Liver (tissue), 9 donors: ENCODE results near the gene TRMT44. TPM values are rescaled to one million over a fixed set of nuclear protein-coding genes. Genes with fewer than 3 reads are reported as not detected.

Experiments used
- DNase-seq: peaks from one replicate; pipeline ENCODE4 v3.0.0-alpha.2; 2017; ENCODE audit warnings: low spot score
- H3K27ac ChIP-seq, 2 donors: one replicate each; pipeline ENCODE4 v1.7.0; 2013; ENCODE audit warnings: inconsistent platforms in 2 of 2, low read length in 2 of 2, control low read depth in 1 of 2, low read depth in 1 of 2, mild to moderate bottlenecking in 1 of 2
- H3K27me3 ChIP-seq, 4 donors: one replicate each; pipeline versions ENCODE4 v1.6.1 to v1.7.0; 2013; ENCODE audit warnings: low read length in 3 of 4, inconsistent platforms in 1 of 4, mild to moderate bottlenecking in 1 of 4, moderate library complexity in 1 of 4; ENCODE audit not compliant: control insufficient read depth in 4 of 4, insufficient read depth in 4 of 4
- H3K36me3 ChIP-seq, 4 donors: one replicate each; pipeline versions ENCODE4 v1.6.1 to v1.7.0; 2013; ENCODE audit warnings: low read length in 3 of 4, mild to moderate bottlenecking in 3 of 4, low read depth in 1 of 4, moderate library complexity in 1 of 4; ENCODE audit not compliant: control insufficient read depth in 4 of 4, insufficient read depth in 3 of 4
- H3K4me1 ChIP-seq, 4 donors: one replicate each; pipeline versions ENCODE4 v1.6.1 to v1.7.0; 2013; ENCODE audit warnings: low read length in 3 of 4, mild to moderate bottlenecking in 3 of 4, moderate library complexity in 1 of 4; ENCODE audit not compliant: control insufficient read depth in 4 of 4, insufficient read depth in 4 of 4
- H3K4me3 ChIP-seq, 3 donors: one replicate each; pipeline versions ENCODE4 v1.6.1 to v1.7.0; 2013; ENCODE audit warnings: low read length in 3 of 3, control low read depth in 1 of 3, low read depth in 1 of 3, mild to moderate bottlenecking in 1 of 3
- H3K9ac ChIP-seq, 2 donors: one replicate each; pipeline ENCODE4 v1.7.0; 2013; ENCODE audit warnings: low read length in 2 of 2, mild to moderate bottlenecking in 2 of 2, moderate library complexity in 2 of 2, control low read depth in 1 of 2, low read depth in 1 of 2
- H3K9me3 ChIP-seq, 4 donors: one replicate each; pipeline versions ENCODE4 v1.6.1 to v1.7.0; 2013; ENCODE audit warnings: low read length in 3 of 4; ENCODE audit not compliant: control insufficient read depth in 4 of 4
- ATF3 ChIP-seq: IDR thresholded peaks from 2 replicates; pipeline ENCODE4 v1.6.1; 2016; ENCODE audit warnings: antibody characterized with exemption
- EGR1 ChIP-seq, 2 donors: IDR thresholded peaks; 2 replicates each; pipeline ENCODE4 v1.6.1; 2016 to 2018; ENCODE audit warnings: antibody characterized with exemption in 2 of 2, low read depth in 2 of 2
- FOXA1 ChIP-seq: IDR thresholded peaks from 2 replicates; pipeline ENCODE4 v1.6.1; 2016; ENCODE audit warnings: antibody characterized with exemption
- FOXA2 ChIP-seq: IDR thresholded peaks from 2 replicates; pipeline ENCODE4 v1.6.1; 2016; ENCODE audit warnings: antibody characterized with exemption
- GABPA ChIP-seq, 2 donors: IDR thresholded peaks in 1 of 2; conservative IDR thresholded peaks in 1 of 2; 2 replicates each; pipeline ENCODE4 v1.6.1; 2016; ENCODE audit warnings: antibody characterized with exemption in 2 of 2, mild to moderate bottlenecking in 1 of 2, moderate library complexity in 1 of 2
- HNF4A ChIP-seq, 2 donors: conservative IDR thresholded peaks; 2 replicates each; pipeline ENCODE4 v1.6.1; 2016; ENCODE audit warnings: antibody characterized with exemption in 2 of 2, mild to moderate bottlenecking in 2 of 2
- HNF4G ChIP-seq: IDR thresholded peaks from 2 replicates; pipeline ENCODE4 v1.6.1; 2016; ENCODE audit warnings: antibody characterized with exemption
- JUND ChIP-seq, 2 donors: IDR thresholded peaks; 2 replicates each; pipeline ENCODE4 v1.6.1; 2016; ENCODE audit warnings: antibody characterized with exemption in 2 of 2
- MAX ChIP-seq: IDR thresholded peaks from 2 replicates; pipeline ENCODE4 v1.6.1; 2016; ENCODE audit warnings: antibody characterized with exemption
- NR2F2 ChIP-seq: IDR thresholded peaks from 2 replicates; pipeline ENCODE4 v1.6.1; 2016; ENCODE audit warnings: antibody characterized with exemption
- RAD21 ChIP-seq, 2 donors: IDR thresholded peaks; 2 replicates each; pipeline ENCODE4 v1.6.1; 2016; ENCODE audit warnings: antibody characterized with exemption in 2 of 2, mild to moderate bottlenecking in 2 of 2
- REST ChIP-seq: IDR thresholded peaks from 2 replicates; pipeline ENCODE4 v1.6.1; 2016; ENCODE audit warnings: antibody characterized with exemption, mild to moderate bottlenecking
- RXRA ChIP-seq, 2 donors: IDR thresholded peaks; 2 replicates each; pipeline ENCODE4 v1.6.1; 2017 to 2018; ENCODE audit warnings: antibody characterized with exemption in 2 of 2, mild to moderate bottlenecking in 1 of 2
- YY1 ChIP-seq: IDR thresholded peaks from 2 replicates; pipeline ENCODE4 v1.6.1; 2016; ENCODE audit warnings: antibody characterized with exemption, mild to moderate bottlenecking
- WGBS: extraction: QIAGEN DNeasy Blood & Tissue Kit; methylation state at CpG from one replicate; pipeline ENCODE4 v1.1.7; 2013; 5-methylcytosine and 5-hydroxymethylcytosine counted together
- polyA plus RNA-seq, 2 donors: library from polyadenylated mRNA; stranded (reverse) in 1 of 2; unstranded in 1 of 2; fragments of 200-250 nt in 1 of 2; fragments of >200 nt in 1 of 2; fragmentation: Nextera tagmentation in 1 of 2; extraction: Ambion mirVana in 1 of 2; gene quantifications; one replicate each; pipeline versions ENCODE4 v1.2.1 to v1.2.3, GENCODE V29; 2013 to 2015
- total RNA-seq, 2 donors: library from RNA; depleted of rRNA; stranded (reverse); fragments of >200 nt; gene quantifications; one replicate each; pipeline ENCODE4 v1.2.3, GENCODE V29; 2014
- TF ChIP-seq, protein P1 (sequence below): IDR thresholded peaks from 2 replicates; pipeline ENCODE4 v1.6.1; 2016; ENCODE audit warnings: antibody characterized with exemption
- TF ChIP-seq, protein P2 (sequence below): fragments of 150-350 bp; IDR thresholded peaks from 2 replicates; pipeline ENCODE4 v1.5.1; 2017; ENCODE audit warnings: improper control_type of control experiment, low read depth, low read length; ENCODE audit not compliant: missing input control
- donor health status: healthy.
- donor health status: healthy.
- donor health status: healthy.
- donor health status: healthy.
- donor health status: healthy.

The TRMT44 gene
- total and polyA plus RNA-seq, 4 donors, result 3.0 to 16.0 (median 5.7) TPM

GRCh38 chr4:8439914-8440491 lies 574 bp upstream of the TRMT44 start:
- Histone ChIP-seq H3K4me1 (peaks cover 17 to 56% (median 46%) of the 10 kb centered on the region in 4 donors), H3K9ac (peak overlapping the region; percentile 52 to 93), H3K27ac (peak overlapping the region; percentile 95 to 100), H3K36me3 (no peaks in the 10 kb centered on the region), H3K4me3 (peak overlapping the region; percentile 65 to 92 (median 68)), H3K9me3 (no peaks in the 10 kb centered on the region), H3K27me3 (no peaks in the 10 kb centered on the region)
- WGBS, result 21% methylated on average over 12 of the region's 12 CpGs
- no peak for TF ChIP-seq NR2F2
- no peak for TF ChIP-seq YY1
- no peak for TF ChIP-seq GABPA (IDR thresholded peaks at IDR 0.05 in 1 of 2, conservative IDR thresholded peaks at IDR 0.05 in 1 of 2)
- no peak for TF ChIP-seq FOXA2
- no peak for TF ChIP-seq RXRA (IDR thresholded peaks at IDR 0.05)
- no peak for TF ChIP-seq REST
- peak in 1 of 2 donors; percentile 46 for TF ChIP-seq JUND (IDR thresholded peaks at IDR 0.05)
- TF ChIP-seq ATF3, result peak; percentile 40
- TF ChIP-seq FOXA1, result no peak
- no peak for TF ChIP-seq HNF4G
- TF ChIP-seq HNF4A (conservative IDR thresholded peaks at IDR 0.05), result no peak
- TF ChIP-seq MAX, result no peak
- TF ChIP-seq, protein P1, sequence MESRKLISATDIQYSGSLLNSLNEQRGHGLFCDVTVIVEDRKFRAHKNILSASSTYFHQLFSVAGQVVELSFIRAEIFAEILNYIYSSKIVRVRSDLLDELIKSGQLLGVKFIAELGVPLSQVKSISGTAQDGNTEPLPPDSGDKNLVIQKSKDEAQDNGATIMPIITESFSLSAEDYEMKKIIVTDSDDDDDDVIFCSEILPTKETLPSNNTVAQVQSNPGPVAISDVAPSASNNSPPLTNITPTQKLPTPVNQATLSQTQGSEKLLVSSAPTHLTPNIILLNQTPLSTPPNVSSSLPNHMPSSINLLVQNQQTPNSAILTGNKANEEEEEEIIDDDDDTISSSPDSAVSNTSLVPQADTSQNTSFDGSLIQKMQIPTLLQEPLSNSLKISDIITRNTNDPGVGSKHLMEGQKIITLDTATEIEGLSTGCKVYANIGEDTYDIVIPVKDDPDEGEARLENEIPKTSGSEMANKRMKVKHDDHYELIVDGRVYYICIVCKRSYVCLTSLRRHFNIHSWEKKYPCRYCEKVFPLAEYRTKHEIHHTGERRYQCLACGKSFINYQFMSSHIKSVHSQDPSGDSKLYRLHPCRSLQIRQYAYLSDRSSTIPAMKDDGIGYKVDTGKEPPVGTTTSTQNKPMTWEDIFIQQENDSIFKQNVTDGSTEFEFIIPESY, result no peak
- TF ChIP-seq EGR1 (IDR thresholded peaks at IDR 0.05; ENCODE audit: low read depth in 2 of 2), result no peak
- no peak for DNase-seq

- H3K27me3 ChIP-seq, result no peaks in the 10 kb centered on the region
- DNase-seq, result no peak
- 54% methylated on average over 17 of the region's 17 CpGs for WGBS
- H3K9me3 ChIP-seq, result no peaks in the 10 kb centered on the region
- peak overlapping the region; percentile 65 to 92 (median 68) for H3K4me3 ChIP-seq
- peaks cover 12 to 44% (median 35%) of the 10 kb centered on the region in 4 donors for H3K4me1 ChIP-seq
- H3K36me3 ChIP-seq, result peaks cover 0 to 7% (median 0%) of the 10 kb centered on the region in 4 donors
- peak overlapping the region; percentile 52 to 73 for H3K9ac ChIP-seq
- no peak overlapping the region for H3K27ac ChIP-seq
- TF ChIP-seq FOXA2 (no peak), HNF4G (no peak), RAD21 (IDR thresholded peaks at IDR 0.05) (no peak), FOXA1 (no peak), RXRA (IDR thresholded peaks at IDR 0.05) (no peak), HNF4A (conservative IDR thresholded peaks at IDR 0.05) (no peak), REST (no peak), MAX (no peak)
- TF ChIP-seq, protein P2, sequence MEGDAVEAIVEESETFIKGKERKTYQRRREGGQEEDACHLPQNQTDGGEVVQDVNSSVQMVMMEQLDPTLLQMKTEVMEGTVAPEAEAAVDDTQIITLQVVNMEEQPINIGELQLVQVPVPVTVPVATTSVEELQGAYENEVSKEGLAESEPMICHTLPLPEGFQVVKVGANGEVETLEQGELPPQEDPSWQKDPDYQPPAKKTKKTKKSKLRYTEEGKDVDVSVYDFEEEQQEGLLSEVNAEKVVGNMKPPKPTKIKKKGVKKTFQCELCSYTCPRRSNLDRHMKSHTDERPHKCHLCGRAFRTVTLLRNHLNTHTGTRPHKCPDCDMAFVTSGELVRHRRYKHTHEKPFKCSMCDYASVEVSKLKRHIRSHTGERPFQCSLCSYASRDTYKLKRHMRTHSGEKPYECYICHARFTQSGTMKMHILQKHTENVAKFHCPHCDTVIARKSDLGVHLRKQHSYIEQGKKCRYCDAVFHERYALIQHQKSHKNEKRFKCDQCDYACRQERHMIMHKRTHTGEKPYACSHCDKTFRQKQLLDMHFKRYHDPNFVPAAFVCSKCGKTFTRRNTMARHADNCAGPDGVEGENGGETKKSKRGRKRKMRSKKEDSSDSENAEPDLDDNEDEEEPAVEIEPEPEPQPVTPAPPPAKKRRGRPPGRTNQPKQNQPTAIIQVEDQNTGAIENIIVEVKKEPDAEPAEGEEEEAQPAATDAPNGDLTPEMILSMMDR, result no peak
- TF ChIP-seq, protein P1, result no peak
Observed at GRCh38 chr4:8441499-8442091, 1.0 kb downstream of the TRMT44 start.
